Activated CD8-positive, alpha-beta memory T cell treated with anti-CD3 and anti-CD28 coated beads for 36 hours (primary cell): Measurements from ENCODE around the gene LENEP. TPM values are rescaled to one million over a fixed set of nuclear protein-coding genes. Genes with fewer than 3 reads are reported as not detected.

Source experiments
- CTCF ChIA-PET: fragments of 350-600 bp; sonication (Branson Sonifier 250); formaldehyde crosslinking; loops from one replicate; lab custom pipeline; 2021; ENCODE audit warnings: antibody characterized with exemption; lab: Charles Lee
- POLR2A ChIA-PET: fragments of 350-600 bp; sonication (Branson Sonifier 250); formaldehyde crosslinking; loops from one replicate; lab custom pipeline; 2021; ENCODE audit warnings: antibody characterized with exemption; lab: Charles Lee
- total RNA-seq, 2 experiments: library from RNA; stranded (reverse); gene quantifications; one replicate each; pipeline ENCODE4 v1.2.3, GENCODE V29; 2021

Gene LENEP
- total RNA-seq, 2 experiments from 2014 or later: 0.61 TPM; not detected in 1

DNA sequence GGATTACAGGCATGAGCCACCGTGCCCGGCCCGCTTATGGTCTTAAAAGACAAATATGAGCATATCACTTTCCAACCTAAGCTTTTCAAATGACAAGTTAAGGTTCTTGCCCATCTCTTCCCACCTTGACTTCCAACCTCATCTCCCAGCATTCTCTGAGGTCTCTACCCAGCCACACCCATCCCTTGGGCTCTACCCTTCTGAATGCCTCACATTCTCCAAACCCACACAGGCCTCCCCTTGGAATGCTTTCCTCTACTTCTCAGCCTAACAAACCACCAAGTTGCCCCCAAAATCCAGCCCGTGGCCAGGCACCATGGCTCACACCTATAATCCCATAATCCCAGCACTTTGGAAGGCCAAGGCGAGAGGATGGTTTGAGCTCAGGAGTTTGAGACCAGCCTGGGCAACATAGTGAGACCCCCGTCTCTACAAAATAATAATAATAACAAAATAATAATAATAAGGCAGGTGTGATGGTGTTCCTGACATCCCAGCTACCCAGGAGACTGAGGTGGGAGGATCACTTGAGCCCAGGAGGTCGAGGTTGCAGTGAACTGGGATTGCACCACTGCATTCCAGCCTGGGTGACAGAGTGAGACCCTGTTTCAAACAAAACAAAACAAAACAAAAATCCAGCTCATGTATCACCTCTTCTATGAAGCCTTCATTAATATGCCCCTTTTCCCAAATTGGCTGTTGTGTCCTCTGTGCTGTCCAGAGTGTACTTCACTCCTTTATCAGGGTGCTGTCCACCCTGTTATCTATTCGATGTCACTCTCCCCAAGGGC, 28.9 kb downstream of the LENEP start:
- POLR2A ChIA-PET: no interaction called here
- CTCF ChIA-PET: interaction anchor here (0.9 to 1.5 kb wide), 3 partner anchors 37 to 47 kb away, joined by 3 to 4 read pairs (median 4); partner anchors contain the start of gene CKS1B

DNA sequence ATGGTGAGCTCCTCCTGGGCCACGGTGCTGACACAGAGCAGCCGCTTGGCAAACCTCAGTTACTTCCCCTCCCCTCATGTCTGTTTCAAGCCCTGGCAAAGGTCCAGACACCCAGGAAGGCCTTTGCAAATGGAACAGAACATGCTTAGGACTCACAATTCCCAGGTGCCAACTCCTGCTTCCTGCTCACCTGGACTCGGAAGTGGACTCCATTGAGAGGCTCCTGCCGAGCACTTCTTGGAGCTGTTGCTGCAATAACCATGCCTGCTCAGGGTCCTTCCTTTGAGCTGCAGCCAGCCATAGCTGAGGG, 29.5 kb downstream of the LENEP start:
- CTCF ChIA-PET: interaction anchor here (0.9 to 1.0 kb wide), 2 partner anchors 37 to 48 kb away, joined by 3 to 4 read pairs; partner anchors contain the start of gene CKS1B
- POLR2A ChIA-PET: interaction anchor here (0.5 kb wide), 1 partner anchor 172 kb away, joined by 3 read pairs; no protein-coding TSS in a partner anchor

DNA sequence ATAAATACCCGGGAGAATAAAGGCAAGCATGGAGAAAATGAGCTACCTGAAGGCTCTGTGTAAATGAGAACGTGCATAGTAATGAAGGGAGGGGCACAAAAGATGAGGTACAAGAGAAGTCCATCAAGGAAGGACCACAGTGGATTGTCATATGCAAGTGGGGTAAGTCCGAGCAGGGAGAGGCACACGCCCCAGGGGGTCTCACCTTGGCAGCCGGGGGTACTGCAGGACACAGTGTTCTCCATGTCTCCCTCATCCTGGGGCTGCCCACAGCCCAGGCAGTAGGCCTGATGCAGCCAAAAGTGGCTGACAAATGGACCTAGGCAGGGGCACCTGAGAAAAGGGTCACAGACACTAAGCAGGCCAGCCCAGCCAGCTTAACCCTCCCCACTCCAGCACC, 30.2 kb downstream of the LENEP start:
- ChIA-PET POLR2A (interaction anchor here (0.5 kb wide), 1 partner anchor 171 kb away, joined by 3 read pairs; no protein-coding TSS in a partner anchor), CTCF (interaction anchor here (0.7 kb wide), 1 partner anchor 60 kb away, joined by 3 read pairs; no protein-coding TSS in a partner anchor)

DNA sequence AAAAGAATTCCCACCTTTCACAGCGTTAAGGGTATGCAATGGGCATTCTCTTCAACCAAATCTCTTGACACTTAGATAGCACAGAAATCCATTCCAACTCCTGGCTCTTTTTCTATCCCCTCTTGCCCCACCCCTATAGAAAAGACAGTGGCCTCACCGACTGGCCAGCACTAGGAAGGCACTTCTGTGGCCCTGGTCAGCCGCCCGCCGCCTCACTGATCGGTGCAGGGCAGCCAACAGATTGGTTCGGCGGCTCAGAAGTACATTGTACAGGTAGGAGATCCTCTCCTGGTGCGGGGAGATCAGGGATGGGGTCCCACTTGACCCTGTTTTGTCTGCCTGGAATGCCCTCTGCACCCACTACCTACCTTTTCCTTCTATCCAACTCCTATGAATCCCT, 30.9 kb downstream of the LENEP start:
- ChIA-PET POLR2A (no interaction called here), CTCF (interaction anchor here (1.6 kb wide), 1 partner anchor 20 kb away, joined by 6 read pairs; no protein-coding TSS in a partner anchor)

DNA sequence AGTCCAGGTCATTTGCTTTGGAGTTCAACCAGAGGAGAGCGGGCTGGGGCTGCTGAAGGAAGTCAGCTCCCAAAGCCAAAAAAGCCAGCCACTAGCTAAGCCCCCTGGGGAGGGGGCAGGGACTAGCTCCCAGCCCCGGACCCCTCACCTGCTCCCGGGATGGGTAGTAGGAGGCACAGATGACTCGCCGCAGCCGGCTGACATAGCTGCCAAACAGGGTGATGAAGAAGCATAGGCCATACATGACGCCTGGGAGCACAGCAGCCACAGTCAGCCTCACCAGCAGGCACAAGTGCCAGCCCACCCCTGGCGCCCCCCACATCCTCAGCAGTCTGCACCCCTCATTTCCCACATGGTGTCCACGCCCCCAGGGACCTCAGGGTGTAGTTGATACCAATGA, 32.8 kb downstream of the LENEP start:
- ChIA-PET POLR2A (no interaction called here), CTCF (interaction anchor here (1.2 to 1.6 kb wide), 2 partner anchors 18 to 77 kb away, joined by 3 to 6 read pairs; no protein-coding TSS in a partner anchor)

DNA sequence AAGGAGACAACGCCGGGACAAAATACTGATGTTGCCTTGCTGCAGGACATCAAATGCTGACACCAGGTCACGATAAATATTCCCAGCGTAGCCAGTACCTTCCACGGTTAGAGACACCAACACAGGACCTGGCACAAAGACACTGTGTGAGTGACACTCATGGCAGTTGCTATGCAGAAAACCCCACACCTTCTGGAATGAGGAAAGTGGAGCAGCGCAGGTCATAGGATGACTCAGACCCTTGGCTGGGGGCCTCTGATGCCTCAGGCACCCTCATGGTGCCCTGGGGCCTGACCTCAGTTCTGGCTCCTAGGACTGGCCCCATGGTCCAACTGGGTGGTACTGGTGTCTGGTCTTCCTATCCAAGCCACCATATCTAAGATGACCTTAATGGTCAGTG, 33.2 kb downstream of the LENEP start:
- CTCF ChIA-PET: no interaction called here
- POLR2A ChIA-PET: no interaction called here

DNA sequence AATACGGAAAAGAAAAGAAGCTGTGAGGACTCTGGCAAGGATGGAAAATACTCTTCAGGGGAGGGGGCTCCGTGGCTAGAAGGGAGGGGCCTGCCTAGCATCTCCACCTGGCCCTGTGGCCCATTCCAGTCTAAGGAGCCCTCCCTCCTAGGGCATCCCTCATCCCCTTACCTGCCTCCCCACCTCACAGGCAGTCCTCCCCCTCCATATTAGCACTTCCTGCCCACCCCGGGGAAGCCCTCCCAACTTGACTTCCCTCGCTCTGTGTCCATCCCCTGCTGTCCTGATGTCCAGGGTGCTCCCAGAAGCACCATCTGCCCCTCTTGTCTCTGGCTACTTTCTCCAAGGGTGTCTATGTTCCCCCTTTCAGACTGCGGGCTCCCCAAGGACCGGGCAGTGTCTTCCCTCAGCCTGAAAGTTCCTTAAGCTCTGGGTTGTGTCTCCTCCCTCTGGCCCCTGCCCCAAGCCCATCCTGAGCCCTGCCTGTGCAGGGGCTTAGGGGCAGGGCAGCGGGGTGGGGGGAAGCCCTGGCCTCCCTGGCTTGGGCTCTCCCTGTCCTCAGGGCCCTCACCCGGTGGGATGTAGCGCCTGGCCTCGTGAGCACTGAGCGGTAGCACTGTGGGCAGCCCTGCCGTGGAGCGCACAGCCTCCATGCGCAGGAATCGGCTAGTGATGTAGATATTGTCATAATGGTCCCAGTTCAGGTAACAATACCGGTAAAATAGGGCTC, 36.3 kb downstream of the LENEP start:
- ChIA-PET CTCF (no interaction called here), POLR2A (no interaction called here)

DNA sequence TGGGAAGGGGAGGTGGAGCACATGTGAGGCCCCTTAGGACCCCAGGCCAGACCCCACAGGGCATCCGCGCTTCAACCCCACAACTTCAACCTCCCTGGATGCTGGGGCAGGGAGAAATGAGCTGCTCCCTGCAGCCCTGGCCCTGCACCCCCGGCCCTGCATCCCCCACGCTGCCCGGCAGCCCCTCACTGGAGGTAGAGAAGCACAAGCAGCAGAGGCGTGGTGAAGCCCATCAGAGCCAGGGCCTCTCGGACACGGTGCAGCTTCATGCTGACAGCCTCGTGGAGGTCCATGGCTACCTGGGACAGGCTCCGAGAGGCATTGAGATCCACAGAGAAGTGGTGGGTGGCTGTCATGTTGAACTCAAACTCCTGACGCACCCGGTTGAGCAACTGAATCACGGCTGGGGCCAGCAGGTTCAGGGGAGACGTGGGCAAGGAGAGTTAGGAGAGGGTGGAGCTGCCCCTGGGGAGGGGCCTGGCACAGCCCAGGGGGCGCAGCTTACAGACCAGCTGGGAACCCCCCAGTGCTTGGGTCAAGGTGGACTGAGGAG, 36.9 kb downstream of the LENEP start:
- CTCF ChIA-PET: interaction anchor here (1.0 to 1.1 kb wide), 2 partner anchors 13 to 71 kb away, joined by 3 to 4 read pairs; no protein-coding TSS in a partner anchor
- POLR2A ChIA-PET: interaction anchor here (0.6 kb wide), 1 partner anchor 121 kb away, joined by 6 read pairs; no protein-coding TSS in a partner anchor

DNA sequence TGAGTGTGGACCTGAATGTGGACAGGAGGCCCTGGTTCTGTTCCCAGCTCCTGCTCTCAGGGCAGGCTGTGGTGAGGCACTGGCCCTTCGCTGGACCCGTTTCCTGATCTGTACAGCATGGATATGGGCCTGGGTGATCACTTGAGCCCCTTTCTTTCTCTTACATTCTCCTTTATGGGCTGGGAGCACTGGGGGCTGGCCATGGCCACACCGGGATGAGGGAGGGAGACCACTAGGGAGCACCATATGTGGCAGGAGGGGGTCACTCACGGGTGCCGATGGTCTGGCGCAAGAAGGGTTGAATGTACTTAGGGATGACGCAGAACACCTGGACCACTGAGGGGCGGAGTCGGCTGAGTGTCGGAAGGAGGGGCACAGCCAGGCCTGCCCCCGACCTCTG, 37.5 kb downstream of the LENEP start:
- POLR2A ChIA-PET: interaction anchor here (0.6 kb wide), 1 partner anchor 121 kb away, joined by 6 read pairs; no protein-coding TSS in a partner anchor
- CTCF ChIA-PET: interaction anchor here (1.0 to 1.1 kb wide), 2 partner anchors 14 to 72 kb away, joined by 3 to 4 read pairs; no protein-coding TSS in a partner anchor

DNA sequence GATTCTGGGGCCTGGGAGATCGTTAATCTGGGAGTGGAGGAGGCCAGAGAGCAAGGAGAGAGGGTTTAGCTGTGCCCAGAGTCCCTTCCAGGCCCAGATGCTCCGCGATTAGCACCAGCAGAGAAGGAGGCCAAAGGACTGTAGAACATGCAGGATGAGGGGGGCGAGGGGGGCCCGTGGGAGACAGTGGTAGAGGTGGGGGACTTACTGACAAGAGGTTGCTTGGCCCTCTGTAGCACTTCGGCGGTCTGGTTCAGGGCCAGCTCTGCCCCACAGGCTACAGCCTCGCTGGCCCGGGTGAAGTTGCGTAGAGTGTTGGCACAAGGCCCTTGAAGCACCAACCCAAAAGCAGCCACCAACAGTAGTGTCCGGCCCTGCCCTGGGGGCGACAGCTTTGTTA, 39.5 kb downstream of the LENEP start:
- ChIA-PET CTCF (interaction anchor here (1.6 to 2.1 kb wide), 2 partner anchors 12 to 52 kb away, joined by 6 to 7 read pairs; no protein-coding TSS in a partner anchor), POLR2A (no interaction called here)

DNA sequence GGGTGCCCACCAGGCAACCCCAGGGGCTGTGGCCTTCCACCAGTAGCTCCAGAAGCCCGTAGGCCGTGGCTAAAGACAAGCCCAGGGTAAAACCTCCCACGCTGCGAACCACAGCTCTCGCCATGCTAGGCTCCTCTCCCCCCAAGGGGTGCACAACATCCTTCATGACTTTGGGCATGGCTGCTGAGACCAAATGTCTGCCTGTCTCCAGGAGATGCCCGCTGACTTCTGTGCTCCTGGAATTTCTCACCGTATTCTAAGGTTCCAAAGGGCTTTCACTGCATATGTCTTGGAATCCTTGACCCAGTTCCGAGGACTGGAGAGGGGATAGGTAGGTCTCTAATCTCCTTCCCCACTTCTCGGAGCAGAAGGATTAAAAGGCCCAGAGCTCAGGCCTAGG, 40.1 kb downstream of the LENEP start, which contains the start of the genes DCST1 and DCST2:
TSS of gene DCST1 (plus strand) at position 301 of the 400 bp plus-strand sequence. CDS start 213 bp downstream, outside the sequence.
TSS of gene DCST2 (minus strand) at position 258 of the 400 bp plus-strand sequence. CDS start at position 178, 80 bp downstream.
- POLR2A ChIA-PET: no interaction called here
- CTCF ChIA-PET: interaction anchor here (1.0 to 2.1 kb wide), 3 partner anchors 11 to 52 kb away, joined by 3 to 7 read pairs (median 6); no protein-coding TSS in a partner anchor

DNA sequence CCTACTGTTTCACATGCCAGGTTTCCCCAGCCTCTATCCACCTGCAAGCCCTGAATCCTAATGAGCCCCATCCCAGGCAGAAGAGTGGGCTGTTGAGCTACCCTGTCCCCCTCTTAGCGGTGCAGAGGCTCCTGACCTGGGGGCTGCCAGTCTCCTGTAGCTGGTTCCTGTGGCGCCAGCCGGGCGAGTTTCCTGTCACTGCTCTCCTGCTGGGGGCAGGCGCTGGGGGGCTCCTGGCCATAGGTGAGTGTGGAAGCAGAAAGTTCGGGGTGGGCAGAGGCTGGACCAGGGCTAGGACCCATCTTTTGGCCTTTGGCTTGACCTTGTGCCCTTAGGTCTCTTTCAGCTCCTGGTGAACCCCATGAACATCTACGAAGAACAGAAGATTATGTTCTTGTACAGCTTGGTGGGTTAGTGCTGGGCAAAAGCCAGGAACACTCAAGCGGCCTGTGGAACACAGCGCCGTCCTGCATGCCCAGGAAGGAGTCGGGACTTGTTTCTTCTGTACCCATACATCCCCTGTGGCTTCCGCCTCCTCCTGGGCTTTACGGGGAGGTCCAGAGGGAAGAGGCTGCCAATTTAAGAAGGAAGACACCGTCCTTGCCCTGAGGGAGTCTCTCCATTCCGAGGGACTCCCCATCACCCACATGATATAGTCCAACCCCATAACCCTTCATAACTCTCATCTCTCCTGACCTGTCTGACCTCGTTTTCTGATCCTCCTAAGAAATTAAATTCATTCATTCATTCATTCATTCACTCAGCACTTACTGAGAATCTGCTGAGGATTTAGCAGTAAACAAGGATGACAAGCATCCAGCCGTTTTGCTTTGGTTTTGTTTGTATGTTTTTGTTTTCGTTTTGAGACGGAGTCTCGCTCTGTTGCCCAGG, 41.2 kb downstream of the LENEP start:
- CTCF ChIA-PET: interaction anchor here (1.0 to 2.1 kb wide), 3 partner anchors 17 to 51 kb away, joined by 3 to 6 read pairs (median 4); no protein-coding TSS in a partner anchor
- POLR2A ChIA-PET: no interaction called here

DNA sequence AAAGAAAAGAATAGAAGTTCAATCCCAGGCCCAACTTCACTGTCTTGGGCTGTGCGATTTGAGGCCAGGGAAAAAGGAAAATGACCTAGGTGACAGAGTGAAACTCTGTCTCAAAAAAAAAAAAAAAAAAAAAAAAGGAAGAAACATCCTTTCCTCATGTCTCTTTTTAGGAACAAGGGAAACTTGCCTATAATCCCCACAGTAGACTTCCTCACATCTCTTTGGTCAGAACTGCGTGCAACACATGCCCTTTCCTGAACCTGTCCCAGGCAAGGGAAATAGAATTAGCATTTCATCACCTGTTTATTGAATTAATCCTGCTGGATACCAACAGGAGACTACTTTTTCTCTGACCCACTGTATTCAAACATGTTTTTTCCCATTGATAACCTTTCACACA, 42.5 kb downstream of the LENEP start:
- CTCF ChIA-PET: interaction anchor here (1.1 kb wide), 1 partner anchor 19 kb away, joined by 4 read pairs; no protein-coding TSS in a partner anchor
- POLR2A ChIA-PET: no interaction called here

DNA sequence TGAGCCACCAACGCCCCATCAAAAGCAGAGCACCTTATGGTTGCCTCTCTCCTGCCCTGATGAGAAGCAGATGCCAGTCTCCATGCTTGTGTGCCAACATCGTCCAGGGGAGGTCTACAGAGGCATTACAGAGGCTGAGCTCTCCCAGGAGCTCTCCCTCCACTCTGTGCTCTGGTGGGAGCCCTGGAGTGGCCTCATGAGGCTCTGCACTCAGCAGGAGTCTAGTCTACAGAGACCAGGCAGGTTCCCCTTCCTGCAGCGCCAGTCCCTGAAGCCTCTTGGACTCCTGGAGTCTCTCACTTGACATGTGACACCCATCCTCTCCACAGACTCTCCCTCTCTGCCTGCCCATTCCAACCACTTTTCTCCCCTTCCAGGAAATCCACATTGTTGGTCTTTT, 43.7 kb downstream of the LENEP start:
- ChIA-PET CTCF (interaction anchor here (2.4 kb wide), 1 partner anchor 14 kb away, joined by 8 read pairs; the partner anchor contains the start of gene ADAM15), POLR2A (no interaction called here)

DNA sequence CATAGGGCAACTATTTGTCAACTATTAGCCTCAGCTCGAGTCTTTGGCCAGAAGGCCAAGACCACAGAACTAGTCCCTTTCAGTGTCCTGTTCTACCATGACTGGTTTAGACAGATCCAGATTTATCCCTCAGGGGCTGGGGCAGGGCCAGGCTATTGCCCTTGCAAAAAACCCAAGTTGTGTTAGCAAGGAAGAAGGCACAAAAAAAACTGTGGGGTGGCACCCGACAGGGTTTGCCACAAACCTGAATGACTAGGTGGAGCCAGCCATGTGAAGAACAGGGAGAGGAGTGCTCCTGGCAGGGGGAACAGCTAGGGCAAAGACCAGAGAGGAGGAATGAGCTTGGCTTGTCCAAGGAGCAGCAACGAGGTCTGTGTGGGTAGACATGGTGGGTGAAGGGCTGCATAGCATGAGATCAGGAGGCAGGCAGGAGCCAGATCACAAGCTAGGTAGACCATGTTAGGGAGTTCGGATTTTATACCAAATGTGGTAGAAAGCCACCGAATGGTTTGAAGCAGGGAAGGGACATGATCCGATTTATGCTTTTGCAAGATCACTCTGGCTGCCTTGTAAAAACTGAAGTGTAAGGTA, 44.6 kb downstream of the LENEP start:
- POLR2A ChIA-PET: no interaction called here
- CTCF ChIA-PET: interaction anchor here (1.0 to 2.4 kb wide), 3 partner anchors 13 to 39 kb away, joined by 3 to 8 read pairs (median 4); partner anchors contain the start of gene ADAM15

DNA sequence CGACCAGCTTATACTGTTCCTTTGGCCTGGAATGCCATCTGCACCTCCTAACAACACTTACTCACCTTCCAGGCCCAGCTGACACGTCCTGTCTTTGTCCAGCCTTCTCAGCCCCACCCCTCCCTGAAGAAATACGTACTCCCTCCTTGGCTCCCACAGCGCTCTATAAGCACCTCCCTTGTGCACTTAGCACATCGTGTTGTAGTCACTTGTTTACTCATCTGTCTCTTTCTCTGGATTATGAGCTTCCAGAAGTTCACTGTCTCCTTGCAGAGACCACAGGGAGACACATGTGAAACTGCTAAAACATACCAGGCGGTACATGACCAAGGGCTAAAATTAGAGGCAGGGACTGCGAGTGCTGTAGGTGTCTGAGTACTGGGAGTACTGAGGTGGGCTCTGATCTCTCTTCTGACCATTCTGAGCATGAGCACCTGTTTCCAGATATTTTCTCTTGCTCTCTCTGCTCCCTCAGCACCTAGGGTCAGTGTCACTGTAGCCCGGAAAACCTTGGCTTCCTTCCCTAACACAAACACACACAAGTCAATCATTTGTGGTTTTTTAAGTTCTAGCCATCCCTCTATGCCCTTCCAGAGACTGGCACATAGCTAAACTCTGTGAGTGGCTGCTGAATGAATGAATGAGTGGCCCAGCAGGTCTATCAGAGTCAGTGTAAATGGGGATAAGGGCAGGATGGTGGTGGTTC, 45.4 kb downstream of the LENEP start:
- CTCF ChIA-PET: interaction anchor here (0.5 to 2.4 kb wide), 5 partner anchors 12 to 73 kb away, joined by 3 to 8 read pairs (median 4); partner anchors contain the start of gene ADAM15

DNA sequence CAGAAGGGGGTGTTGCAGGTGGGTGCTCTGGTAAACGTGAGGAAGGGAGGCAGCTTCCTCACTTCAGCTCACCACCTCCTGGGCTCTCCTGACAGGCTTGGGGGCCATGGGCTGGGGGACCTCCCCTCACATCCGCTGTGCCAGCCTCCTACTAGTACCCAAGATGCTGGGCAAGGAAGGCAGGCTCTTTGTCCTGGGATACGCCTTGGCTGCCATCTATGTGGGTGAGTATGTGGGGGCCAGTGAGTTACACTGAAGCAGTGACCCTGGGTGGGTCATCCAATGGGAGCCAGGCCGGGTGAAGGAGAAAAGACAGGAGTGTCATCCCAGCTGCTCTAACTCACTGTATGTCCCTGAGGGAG, 45.9 kb downstream of the LENEP start:
- CTCF ChIA-PET: interaction anchor here (0.5 to 2.4 kb wide), 6 partner anchors 12 to 72 kb away, joined by 3 to 8 read pairs (median 4); partner anchors contain the start of gene ADAM15
- POLR2A ChIA-PET: no interaction called here

More for the DNA sequence above, 45.4 kb downstream of the LENEP start:
- POLR2A ChIA-PET: no interaction called here
